ENCODE results near the gene SLC2A1. TPM values are rescaled to one million over a fixed set of nuclear protein-coding genes. Genes with fewer than 3 reads are reported as not detected.
A peak's percentile ranks its signal among the peaks of the same experiment; 100 is the strongest.

SLC2A1 gene
- total RNA-seq, 2 donors from 2014 or later, result 4.2 to 13.2 TPM

DNA sequence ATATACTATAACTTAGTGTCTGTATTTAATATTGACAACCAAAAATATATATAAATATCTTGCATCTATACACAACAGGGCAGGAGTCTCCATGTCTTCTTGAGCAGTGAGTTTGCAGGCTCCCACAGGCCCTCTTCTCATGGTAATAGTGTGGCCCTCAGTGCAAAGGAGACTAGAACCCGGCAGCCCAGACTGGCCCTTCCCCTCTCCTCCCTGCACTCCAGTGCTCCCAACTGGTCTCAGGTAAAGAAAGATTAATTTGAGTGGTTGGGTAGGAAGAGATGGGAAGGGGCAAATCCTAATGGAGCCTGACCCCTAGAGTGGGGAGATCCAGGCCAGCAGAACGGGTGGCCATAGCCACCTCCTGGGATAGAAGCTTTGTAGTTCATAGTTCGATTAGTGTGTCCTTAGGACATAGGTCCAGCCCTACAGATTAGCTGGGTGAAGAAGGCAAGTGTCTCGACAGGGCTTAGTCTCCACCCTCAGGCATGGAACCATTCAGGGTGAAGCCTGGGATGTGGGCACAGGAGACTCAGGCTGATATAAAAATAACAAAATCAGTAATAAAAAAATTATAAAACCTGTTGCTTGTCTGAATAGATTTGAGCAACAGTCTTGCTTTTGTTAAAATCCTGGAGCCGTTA, 32.3 kb downstream of the SLC2A1 start:
- H3K27me3 ChIP-seq, result no peaks in the 10 kb centered on the region
- whole genome bisulfite sequencing, 2 donors, result 85 to 87% methylated on average over 5 of the region's 5 CpGs
- no peak overlapping the region for H3K27ac ChIP-seq
- H3K9me3 ChIP-seq, result no peaks in the 10 kb centered on the region
- no peak for DNase-seq
- no peak overlapping the region for H3K4me3 ChIP-seq
- peaks cover 0 to 2% of the 10 kb centered on the region in 2 donors for H3K36me3 ChIP-seq (replicated peaks in 1 of 2; ENCODE audit: insufficient read depth in 1 of 2, low read depth in 2 of 2)
- TF ChIP-seq, protein P1, sequence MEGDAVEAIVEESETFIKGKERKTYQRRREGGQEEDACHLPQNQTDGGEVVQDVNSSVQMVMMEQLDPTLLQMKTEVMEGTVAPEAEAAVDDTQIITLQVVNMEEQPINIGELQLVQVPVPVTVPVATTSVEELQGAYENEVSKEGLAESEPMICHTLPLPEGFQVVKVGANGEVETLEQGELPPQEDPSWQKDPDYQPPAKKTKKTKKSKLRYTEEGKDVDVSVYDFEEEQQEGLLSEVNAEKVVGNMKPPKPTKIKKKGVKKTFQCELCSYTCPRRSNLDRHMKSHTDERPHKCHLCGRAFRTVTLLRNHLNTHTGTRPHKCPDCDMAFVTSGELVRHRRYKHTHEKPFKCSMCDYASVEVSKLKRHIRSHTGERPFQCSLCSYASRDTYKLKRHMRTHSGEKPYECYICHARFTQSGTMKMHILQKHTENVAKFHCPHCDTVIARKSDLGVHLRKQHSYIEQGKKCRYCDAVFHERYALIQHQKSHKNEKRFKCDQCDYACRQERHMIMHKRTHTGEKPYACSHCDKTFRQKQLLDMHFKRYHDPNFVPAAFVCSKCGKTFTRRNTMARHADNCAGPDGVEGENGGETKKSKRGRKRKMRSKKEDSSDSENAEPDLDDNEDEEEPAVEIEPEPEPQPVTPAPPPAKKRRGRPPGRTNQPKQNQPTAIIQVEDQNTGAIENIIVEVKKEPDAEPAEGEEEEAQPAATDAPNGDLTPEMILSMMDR (IDR thresholded peaks at IDR 0.05), result no peak
- TF ChIP-seq POLR2A (IDR thresholded peaks at IDR 0.05), result no peak
- ATAC-seq, result no peak
- intact Hi-C loops (cut with DNase I), result no loop called here
- H3K4me1 ChIP-seq, result peaks cover 6% of the 10 kb centered on the region

DNA sequence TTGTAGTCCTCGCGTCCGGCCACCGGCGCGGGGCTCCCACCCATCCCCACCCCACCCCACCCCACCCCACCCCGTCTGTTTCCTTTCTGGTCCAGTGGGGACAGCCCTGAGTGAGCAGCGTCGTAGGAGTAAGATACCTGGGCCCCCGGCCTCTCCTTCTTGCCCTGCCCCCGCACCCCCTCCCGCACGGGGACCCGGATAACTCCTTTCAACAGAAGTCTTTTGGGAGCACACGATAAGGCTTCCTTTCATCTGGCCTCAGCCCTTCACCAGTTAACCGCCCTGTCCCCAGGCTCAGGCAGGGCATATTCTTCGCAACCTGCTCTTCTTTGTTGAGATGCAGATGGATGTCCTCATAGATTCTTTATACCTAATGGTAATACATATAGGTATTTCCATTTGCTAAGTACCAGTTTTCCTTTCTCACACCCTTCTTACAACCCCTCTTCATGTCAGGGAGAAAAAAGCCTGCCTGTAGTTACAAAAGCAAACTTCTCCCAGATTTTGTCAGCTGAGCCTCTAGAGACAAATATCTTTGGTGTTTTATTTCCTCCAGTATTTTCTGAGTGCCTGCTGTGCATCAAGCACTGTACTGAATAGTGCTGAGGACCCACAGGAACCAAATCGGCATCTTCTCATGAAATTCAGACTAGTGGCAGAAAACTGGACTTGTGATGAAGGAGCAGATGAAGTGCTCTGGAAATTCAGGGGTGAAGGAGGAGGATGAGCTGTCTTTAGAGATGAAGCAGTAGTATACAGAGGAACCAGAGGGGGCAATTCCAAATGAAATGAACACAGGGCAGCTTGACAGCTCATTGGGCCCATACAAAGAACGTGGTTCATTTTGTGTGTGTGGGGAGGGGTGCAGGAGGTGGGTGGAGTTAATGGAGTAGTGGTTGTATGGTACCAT, 33.6 kb downstream of the SLC2A1 start:
- Histone ChIP-seq H3K27me3 (no peaks in the 10 kb centered on the region), H3K36me3 (replicated peaks in 1 of 2; ENCODE audit: insufficient read depth in 1 of 2, low read depth in 2 of 2) (peaks cover 0 to 2% of the 10 kb centered on the region in 2 donors), H3K4me3 (peak overlapping the region; percentile 48 to 85), H3K27ac (peak overlapping the region; percentile 45 to 87 (median 78)), H3K9me3 (no peaks in the 10 kb centered on the region), H3K4me1 (peaks cover 6% of the 10 kb centered on the region)
- ATAC-seq (no peak), DNase-seq (no peak)
- intact Hi-C loops (cut with DNase I), result no loop called here
- WGBS, 2 donors, result 20 to 34% methylated on average over 11 to 19 of the region's 19 CpGs
- no peak for TF ChIP-seq POLR2A (IDR thresholded peaks at IDR 0.05)
- TF ChIP-seq, protein P1 (IDR thresholded peaks at IDR 0.05), result no peak

DNA sequence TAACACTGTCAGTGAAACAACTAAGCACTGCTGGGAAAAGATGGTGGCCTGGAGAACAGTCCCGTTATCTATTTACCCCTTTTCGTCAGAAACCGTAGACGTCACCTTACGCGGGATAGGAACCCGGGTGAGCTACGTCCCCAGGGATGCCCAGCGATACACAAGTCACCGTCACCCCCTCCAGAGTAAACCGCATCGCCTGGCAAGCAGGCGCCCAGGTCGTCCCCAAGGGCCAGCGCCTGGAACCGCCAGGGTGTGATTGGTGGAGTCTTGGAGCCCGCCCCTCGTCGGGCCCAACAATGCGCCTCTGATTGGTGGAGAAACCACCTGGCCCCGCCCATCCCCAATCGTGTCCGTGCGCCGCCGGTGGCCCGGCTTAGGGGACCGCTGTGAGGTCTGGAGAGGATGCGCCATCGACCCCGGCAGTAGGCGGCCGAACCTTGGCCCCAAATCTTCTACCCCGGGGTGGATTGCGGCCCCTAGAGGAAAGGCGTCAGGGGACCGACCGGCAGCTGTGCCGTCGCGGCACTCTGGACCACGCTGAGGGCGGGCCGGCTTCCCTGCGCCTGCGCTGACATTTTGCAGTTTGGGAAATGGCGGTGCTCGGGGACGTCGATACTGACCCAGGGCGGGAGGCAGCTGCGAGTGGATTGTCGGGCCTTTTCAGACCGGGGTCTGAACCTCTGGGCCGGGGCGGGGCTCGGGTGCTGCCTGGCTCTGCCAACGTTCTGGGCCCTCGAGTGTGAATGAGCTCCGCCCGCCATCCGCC, 34.4 kb downstream of the SLC2A1 start:
- peak overlapping the region; percentile 48 to 85 for H3K4me3 ChIP-seq
- H3K4me1 ChIP-seq, result peaks cover 6% of the 10 kb centered on the region
- peaks cover 0 to 2% of the 10 kb centered on the region in 2 donors for H3K36me3 ChIP-seq (replicated peaks in 1 of 2; ENCODE audit: insufficient read depth in 1 of 2, low read depth in 2 of 2)
- 1% methylated on average over 36 to 61 of the region's 62 CpGs for WGBS, 2 donors
- H3K27ac ChIP-seq, result peak overlapping the region; percentile 45 to 87 (median 78)
- ATAC-seq (peak; percentile 97), DNase-seq (peak; percentile 92 to 94 (median 93))
- H3K27me3 ChIP-seq, result no peaks in the 10 kb centered on the region
- TF ChIP-seq POLR2A (IDR thresholded peaks at IDR 0.05), result peak; percentile 46 to 83 (median 79)
- TF ChIP-seq, protein P1 (IDR thresholded peaks at IDR 0.05), result peak in 2 of 7 experiments; percentile 27 to 29
- intact Hi-C loops (cut with DNase I), result no loop called here
- H3K9me3 ChIP-seq, result no peaks in the 10 kb centered on the region

DNA sequence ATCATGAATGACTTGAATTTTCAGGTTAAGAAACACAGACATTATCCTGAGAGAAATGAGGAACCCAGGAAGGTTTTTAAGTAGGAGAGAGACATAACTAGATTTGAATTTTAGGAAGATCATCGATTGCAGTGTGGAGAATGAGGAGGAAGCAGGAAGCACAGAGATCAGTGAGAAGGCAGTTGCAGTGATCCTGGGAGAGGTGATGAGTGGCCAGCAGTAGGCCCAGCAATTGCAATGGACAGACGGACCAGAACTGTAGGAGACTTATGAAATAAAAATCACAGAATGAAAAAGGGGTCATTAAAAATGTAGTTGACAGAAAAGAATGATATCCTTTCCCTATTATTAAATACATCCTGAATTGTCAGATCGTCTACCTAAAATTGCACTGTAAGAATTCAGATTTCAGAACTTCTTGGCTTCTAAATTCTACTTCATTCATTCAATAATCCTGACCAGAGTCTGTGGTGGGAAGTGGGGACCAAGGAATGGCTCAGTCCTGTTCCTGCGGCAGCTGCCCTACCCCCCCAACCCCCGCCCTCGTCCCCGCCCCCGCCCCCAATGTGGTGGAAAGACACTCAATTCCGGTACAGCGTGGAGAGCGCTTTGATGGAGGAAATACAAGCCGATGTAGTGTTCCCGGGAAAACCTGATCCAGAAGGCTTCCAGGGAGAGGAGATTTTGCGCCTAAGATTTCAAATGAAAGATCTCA, 35.1 kb downstream of the SLC2A1 start:
- Histone ChIP-seq H3K4me3 (peak overlapping the region in 1 of 2 donors; percentile 85), H3K4me1 (peaks cover 6% of the 10 kb centered on the region), H3K9me3 (no peaks in the 10 kb centered on the region), H3K27ac (peak overlapping the region in 3 of 4 donors; percentile 70 to 87 (median 86)), H3K36me3 (replicated peaks in 1 of 2; ENCODE audit: insufficient read depth in 1 of 2, low read depth in 2 of 2) (no peaks in the 10 kb centered on the region), H3K27me3 (no peaks in the 10 kb centered on the region)
- TF ChIP-seq, protein P1 (IDR thresholded peaks at IDR 0.05), result no peak
- no peak for TF ChIP-seq POLR2A (IDR thresholded peaks at IDR 0.05)
- ATAC-seq, result peak; percentile 2
- 10 to 13% methylated on average over 14 of the region's 14 CpGs for WGBS, 2 donors
- DNase-seq, result no peak
- intact Hi-C loops (cut with DNase I), result no loop called here
